AG09309 (cell line): ENCODE results near the gene PPP1R9B.

Experiments
- DNase-seq: peaks from one replicate; pipeline ENCODE4 v3.0.0-alpha.2; 2010; ENCODE audit warnings: low read depth
- H3K4me3 ChIP-seq: 2 replicates; pipeline ENCODE4 v1.5.1; 2011; ENCODE audit warnings: mild to moderate bottlenecking, low read depth, low read length, moderate library complexity; ENCODE audit not compliant: control insufficient read depth
- TF ChIP-seq, protein P1 (sequence below): IDR thresholded peaks from 2 replicates; pipeline ENCODE4 v1.5.1; 2011; ENCODE audit warnings: mild to moderate bottlenecking, low read depth, low read length, inconsistent platforms; ENCODE audit not compliant: insufficient read depth, control insufficient read depth; ENCODE audit errors: missing control alignments

Gene PPP1R9B

DNA sequence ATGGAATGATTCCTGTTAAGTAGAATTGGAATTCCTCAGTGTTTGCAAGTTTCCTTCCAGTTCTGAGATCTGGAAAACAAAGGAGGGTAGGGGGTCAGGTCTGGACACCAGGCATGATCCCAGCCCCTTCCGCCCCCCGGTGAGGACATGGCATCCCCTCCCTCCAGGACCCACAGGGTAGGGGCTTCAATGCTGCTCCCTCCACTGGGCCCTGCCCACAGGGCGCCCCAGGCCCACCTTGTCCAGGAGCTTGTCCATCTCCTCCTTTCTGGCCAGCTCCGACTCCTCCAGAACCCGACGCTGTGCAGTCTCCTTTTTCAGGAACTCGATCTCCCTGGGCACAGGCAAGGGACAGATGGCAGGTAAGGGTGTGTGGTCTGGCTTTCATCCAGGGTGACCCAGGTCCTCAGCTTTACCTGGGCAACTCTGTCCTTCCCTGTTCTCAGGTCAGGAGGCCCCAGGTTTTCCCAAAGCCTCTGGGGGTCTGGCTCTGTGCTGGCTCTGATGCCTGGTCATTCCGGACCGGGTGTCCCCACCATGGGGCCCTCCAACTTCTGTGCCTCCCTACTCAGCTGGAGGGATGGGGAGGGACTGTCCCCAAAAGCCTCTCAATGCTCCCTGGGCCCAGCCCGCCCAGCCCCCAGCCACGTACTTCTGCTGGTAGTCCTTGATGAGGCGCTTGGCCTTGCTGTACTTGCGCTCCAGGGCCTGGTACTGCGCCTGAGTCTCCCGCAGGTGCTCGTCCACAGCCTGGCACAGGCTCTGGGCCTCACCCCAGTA, 15.0 kb downstream of the PPP1R9B start:
- DNase-seq: no peak
- no peak overlapping the region for H3K4me3 ChIP-seq
- TF ChIP-seq, protein P1, sequence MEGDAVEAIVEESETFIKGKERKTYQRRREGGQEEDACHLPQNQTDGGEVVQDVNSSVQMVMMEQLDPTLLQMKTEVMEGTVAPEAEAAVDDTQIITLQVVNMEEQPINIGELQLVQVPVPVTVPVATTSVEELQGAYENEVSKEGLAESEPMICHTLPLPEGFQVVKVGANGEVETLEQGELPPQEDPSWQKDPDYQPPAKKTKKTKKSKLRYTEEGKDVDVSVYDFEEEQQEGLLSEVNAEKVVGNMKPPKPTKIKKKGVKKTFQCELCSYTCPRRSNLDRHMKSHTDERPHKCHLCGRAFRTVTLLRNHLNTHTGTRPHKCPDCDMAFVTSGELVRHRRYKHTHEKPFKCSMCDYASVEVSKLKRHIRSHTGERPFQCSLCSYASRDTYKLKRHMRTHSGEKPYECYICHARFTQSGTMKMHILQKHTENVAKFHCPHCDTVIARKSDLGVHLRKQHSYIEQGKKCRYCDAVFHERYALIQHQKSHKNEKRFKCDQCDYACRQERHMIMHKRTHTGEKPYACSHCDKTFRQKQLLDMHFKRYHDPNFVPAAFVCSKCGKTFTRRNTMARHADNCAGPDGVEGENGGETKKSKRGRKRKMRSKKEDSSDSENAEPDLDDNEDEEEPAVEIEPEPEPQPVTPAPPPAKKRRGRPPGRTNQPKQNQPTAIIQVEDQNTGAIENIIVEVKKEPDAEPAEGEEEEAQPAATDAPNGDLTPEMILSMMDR: no peak

DNA sequence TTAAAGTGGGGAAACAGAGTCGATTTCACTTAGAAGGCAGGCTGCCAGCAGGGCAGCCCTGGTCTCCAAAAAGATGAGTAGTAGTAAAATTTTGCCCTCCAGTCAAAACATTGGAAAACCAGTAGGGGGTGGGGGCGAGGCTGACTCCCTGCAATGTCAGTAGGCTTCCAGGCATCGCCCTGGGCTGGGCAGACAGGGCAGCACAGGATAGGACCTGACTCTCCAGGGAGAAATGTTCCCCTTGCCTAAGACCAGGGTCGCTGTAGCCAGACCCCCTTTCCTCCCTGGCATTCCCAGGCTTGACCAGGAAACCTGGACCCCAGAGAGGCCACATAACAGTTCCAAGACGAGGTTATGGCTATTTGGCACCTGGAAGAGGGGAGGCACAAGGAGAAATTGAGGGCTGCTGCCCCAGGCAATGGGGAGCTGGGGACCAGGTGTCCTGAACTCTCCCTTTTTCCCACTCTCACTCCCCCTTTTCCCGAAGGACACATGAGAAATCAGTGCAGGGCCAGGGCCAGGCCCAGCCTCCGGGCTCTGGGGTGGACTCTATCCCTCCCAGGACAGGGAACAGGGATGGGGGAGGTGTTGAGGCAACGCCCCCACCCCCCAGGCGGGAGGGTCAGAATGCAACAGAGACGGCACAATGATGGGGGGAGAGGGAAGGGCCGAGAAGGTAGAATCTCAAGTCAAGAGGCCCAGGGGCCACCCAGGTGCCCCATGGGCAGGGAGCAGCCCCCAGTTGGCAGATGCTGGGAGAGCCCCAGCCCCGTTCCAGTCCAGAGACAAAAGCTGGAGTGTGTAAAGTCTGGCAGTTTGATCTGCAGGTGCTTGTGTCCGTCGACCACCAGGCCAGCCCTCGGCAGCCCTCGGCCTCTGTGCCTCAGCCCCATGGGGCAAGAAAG, 16.0 kb downstream of the PPP1R9B start:
- TF ChIP-seq, protein P1: peak; percentile 22
- H3K4me3 ChIP-seq: no peak overlapping the region
- DNase-seq: no peak

GRCh38 chr17:50133769-50134099, 16.7 kb downstream of the PPP1R9B start:
- TF ChIP-seq, protein P1: no peak
- no peak for DNase-seq

GRCh38 chr17:50133028-50133768, 17.3 kb downstream of the PPP1R9B start:
- TF ChIP-seq, protein P1: no peak
- H3K4me3 ChIP-seq: no peak overlapping the region
- DNase-seq: no peak

More at GRCh38 chr17:50133769-50134099, 16.7 kb downstream of the PPP1R9B start:
- no peak overlapping the region for H3K4me3 ChIP-seq

DNA sequence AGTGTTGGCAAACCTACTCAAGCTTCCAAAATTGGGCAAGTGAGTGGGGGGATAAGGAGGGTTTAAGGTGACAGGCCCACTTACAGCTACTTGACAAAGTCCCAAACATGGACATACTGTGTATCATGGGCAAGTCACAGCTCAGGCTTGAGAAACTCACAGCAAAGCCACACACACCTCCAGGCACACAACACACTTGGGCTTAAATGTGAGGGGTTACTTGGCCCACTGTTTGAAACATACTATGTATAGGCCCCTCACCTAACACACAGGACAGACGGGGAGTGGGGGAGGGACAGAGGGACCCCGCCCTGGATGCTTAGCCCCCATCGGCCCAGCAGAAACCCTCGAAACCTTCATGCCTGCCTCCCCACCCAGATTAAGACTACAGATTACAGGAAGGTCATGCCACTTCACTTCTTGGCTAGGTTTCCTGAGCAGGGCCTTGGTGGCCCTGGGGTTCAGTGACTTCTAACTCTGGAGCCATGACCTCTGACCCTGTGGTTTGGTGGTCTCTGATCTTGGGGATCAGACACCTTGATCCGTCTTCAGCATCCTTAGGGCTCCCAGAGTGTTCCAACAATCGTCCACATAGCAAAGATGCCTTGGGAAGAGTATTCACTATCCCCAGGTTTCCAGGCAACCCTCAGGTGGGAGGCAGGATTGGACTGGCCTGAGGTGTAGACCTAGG, 18.2 kb downstream of the PPP1R9B start:
- H3K4me3 ChIP-seq: no peak overlapping the region
- no peak for DNase-seq
- TF ChIP-seq, protein P1: no peak
